Measurements from ENCODE around the gene RIMS3. TPM values are rescaled to one million over a fixed set of nuclear protein-coding genes. Genes with fewer than 3 reads are reported as not detected.

Gene RIMS3
- total RNA-seq, 1 donor, result 0.86 TPM

DNA sequence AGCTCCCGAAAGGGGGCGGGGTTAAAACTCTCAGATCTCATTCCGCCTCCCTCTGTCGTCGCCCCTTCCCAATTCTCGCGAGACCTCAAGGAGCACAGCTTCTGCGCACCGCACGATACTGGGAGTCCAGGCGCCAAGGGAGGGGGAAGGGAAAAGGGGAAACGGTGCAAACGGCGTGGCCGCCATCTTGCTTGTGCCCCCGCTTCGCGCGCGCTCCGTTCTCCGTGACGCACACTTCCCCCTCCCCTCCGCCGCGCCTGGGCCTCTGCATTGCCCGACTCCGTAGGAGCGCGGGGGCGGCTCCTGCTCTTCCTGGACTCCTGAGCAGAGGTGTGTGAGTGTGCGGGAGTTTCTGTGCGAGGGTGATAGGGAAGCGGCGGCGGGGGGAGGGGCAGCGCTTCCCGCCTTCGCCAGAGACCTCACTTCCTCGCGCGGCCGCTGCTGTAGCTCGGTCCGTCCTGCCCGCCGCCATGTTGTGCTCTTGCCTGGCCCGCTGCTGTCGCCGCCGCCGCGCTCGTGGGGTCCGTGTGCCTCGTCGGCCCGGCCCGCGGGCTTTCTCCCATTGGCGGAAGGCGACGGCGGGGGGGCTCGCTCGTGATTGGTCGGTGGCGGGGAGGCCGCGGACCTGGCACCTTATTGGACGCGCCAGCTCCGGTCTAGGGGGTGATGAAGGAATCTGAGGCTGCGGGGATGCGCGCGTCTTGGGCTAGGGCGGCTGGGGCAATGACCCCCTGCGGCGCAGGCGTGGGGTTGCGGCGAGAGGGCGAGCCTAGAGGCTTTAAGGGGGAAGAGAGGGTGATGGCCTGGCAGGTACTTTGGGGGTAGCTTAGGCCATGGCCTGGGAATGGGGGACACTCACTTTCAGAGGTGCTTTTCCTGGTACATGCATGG lies 26.3 kb upstream of the RIMS3 start, which contains the start of gene NFYC:
Gene NFYC (plus strand): TSS at position 167 of the 891 bp plus-strand sequence. CDS start 47,140 bp downstream, outside the sequence.
- TF ChIP-seq, protein P1, sequence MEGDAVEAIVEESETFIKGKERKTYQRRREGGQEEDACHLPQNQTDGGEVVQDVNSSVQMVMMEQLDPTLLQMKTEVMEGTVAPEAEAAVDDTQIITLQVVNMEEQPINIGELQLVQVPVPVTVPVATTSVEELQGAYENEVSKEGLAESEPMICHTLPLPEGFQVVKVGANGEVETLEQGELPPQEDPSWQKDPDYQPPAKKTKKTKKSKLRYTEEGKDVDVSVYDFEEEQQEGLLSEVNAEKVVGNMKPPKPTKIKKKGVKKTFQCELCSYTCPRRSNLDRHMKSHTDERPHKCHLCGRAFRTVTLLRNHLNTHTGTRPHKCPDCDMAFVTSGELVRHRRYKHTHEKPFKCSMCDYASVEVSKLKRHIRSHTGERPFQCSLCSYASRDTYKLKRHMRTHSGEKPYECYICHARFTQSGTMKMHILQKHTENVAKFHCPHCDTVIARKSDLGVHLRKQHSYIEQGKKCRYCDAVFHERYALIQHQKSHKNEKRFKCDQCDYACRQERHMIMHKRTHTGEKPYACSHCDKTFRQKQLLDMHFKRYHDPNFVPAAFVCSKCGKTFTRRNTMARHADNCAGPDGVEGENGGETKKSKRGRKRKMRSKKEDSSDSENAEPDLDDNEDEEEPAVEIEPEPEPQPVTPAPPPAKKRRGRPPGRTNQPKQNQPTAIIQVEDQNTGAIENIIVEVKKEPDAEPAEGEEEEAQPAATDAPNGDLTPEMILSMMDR (IDR thresholded peaks at IDR 0.05; ENCODE audit: insufficient read depth, low read depth, low read length), result no peak
- peak within 1 kb of the TSS; percentile 88 for H3K4me3 ChIP-seq (ENCODE audit: low read depth, low read length)
- DNase-seq (ENCODE audit: low read depth), result peak; percentile 98

DNA sequence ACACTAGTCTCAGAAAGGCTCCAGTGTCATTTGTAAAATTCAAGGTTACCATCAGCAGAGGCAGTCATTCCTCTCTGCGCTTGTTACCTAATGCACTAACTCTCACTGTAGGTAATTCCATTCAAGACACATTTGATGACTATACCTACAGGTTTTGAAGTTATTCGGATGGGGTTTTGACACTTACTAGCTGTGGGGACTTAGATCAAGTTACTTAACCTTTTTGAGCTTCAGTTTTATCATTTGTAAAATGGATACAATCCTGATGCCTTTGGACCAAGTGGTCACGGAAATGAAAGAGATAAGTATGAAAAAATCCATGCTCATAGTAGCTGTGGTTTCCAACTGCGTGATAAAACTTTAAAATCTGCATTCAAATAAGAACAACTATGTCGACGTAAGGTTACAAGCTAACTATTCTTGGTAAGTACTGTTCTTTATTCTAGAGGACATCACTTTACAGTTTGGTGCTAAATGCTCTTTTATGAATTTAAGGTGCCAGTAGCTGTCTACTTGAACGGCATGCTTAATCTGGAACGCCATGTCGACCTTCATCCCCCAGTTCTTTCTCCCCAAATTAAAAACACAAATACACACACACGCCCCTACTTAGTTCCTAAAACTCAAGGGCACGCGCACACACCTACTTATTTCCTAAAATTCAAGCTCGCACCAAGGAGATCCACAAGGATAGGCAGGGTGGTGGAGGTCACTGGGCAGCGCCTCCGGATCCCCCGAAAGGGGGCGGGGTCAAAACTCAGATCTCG lies 25.5 kb upstream of the RIMS3 start:
- TF ChIP-seq, protein P1 (IDR thresholded peaks at IDR 0.05; ENCODE audit: insufficient read depth, low read depth, low read length), result no peak
- DNase-seq (ENCODE audit: low read depth), result no peak
- H3K4me3 ChIP-seq (ENCODE audit: low read depth, low read length), result peak overlapping the region; percentile 88

DNA sequence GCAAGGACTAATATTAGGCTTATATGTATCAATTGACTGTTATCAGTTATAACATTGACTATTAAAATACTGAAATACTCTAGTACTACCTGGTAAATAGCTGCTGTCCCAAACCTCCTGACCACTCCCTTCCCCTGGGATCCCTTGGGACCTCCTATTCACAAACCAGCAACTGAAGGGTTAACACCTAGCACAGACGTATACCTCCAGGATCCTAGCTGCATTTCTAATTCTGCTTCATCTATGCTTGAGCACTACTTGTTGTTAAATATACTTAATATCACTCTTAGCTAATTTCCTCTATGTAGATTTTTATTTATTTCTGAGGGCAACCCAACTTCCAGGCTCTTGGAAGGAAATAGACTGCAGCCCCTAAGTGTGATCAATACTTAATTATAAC lies 24.3 kb upstream of the RIMS3 start:
- TF ChIP-seq, protein P1 (IDR thresholded peaks at IDR 0.05; ENCODE audit: insufficient read depth, low read depth, low read length), result no peak
- no peak for DNase-seq (ENCODE audit: low read depth)

DNA sequence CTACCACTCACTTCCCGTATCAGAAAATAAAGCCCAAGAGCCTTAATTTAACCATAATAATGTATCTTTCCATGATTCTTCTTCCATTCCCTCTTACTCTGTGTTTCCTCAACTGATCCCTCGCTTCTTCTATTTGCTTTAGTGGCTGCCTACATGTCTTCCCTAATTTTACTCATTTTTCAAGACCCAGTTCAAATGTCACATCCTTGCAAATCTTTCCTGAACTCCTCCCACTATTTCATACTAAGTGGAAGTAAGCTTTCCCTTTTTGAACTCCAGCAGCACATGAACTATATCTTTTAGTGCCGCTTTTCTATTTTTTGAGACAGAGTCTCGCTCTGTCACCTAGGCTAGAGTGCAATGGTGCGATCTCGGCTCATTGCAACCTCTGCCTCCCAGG lies 22.2 kb upstream of the RIMS3 start:
- DNase-seq (ENCODE audit: low read depth), result no peak
- TF ChIP-seq, protein P1 (IDR thresholded peaks at IDR 0.05; ENCODE audit: insufficient read depth, low read depth, low read length), result no peak
- no peak overlapping the region for H3K4me3 ChIP-seq (ENCODE audit: low read depth, low read length)

More for the DNA sequence above, 24.3 kb upstream of the RIMS3 start:
- H3K4me3 ChIP-seq (ENCODE audit: low read depth, low read length), result no peak overlapping the region

DNA sequence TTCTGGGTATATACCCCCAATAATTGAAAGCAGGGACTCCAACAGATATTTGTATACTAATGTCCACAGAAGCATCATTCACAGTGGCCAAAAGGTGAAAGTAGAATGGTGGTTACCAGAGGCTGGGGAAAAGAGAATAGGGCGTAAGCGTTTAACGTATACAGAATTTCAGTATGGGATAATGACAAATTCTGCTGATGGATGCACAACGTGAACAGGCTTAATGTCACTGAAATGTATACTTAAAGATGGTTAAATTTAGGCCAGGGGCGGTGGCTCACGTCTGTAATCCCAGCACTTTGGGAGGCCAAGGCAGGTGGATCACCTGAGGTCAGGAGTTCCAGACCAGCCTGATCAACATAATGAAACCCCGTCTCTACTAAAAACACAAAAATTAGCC lies 21.6 kb upstream of the RIMS3 start:
- no peak overlapping the region for H3K4me3 ChIP-seq (ENCODE audit: low read depth, low read length)
- TF ChIP-seq, protein P1 (IDR thresholded peaks at IDR 0.05; ENCODE audit: insufficient read depth, low read depth, low read length), result no peak
- DNase-seq (ENCODE audit: low read depth), result no peak

DNA sequence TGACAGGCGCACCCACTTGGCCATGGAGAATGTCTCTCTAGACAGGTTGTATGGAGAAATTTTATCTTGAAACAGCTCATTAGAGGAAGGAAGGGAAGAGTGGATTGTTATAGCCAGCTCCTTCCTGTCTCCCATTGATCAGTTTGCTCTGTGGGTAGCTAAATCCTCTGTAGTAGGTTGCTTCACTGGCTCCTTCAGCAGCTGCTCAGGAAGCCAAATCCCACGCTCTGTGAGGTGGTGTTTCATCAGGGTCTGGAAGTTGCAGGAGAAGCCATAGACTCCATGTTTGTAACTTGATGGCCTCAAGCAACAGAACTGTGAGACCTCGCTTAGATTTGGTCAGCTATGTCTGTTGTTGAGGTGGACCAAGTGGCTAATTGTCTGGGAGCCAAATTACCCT lies 19.2 kb upstream of the RIMS3 start:
- TF ChIP-seq, protein P1 (IDR thresholded peaks at IDR 0.05; ENCODE audit: insufficient read depth, low read depth, low read length), result no peak
- no peak for DNase-seq (ENCODE audit: low read depth)
- no peak overlapping the region for H3K4me3 ChIP-seq (ENCODE audit: low read depth, low read length)
